NCI-H1105 treated with DMSO at 0.1 percent for 48 hours (cell line): Measurements from ENCODE around the gene POTEE.
"Not testable (repeated sequence)": the region's sequence is repeated elsewhere in the genome, so short reads cannot be mapped to it uniquely, and the experiment has no call there.

Source experiments
- DNase-seq: peaks from one replicate; lab custom pipeline; 2025; lab: John Stamatoyannopoulos, UW

The POTEE gene

DNA sequence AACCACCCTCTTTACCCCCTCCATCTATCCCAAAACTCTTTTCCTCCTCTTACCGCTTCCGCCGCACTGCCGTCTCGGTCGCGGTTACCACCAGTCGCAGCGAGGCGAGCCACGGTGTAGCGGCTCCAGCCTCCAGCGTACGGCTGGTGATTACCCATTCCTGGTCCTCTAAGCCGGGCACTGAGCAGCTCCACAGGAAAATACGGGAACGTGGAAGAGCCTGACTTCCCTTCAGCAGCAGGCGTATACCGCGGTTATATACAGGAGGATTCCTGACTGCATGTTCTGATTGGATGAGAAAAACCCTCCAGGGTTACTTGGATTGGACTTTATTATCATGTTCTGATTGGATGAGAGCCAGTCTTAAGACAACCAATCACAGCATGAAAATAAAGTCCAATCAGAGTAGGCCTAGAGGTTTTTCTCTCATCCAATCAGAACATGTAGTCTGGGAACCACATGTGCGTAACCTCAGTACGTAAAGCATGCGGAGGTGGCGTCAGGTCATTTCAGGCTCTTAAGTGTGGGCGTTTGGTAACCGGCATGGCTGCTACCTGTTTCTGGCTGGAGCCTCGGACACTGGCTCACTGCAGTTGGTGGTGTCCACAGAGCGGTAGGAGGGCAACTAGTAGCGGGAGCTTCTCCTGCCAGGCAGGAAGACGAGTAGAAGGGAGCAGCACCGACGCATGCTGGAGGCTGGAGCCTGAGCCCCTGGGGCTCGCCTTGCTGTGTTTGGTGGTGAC, at the start of gene POTEE:
POTEE (plus strand) TSS at position 507 of the 743 bp plus-strand sequence. CDS start 8,867 bp downstream, outside the sequence.
- DNase-seq, result not testable (repeated sequence)

- not testable (repeated sequence) for DNase-seq
These were observed 43.8 kb upstream of the POTEE start for GRCh38 chr2:131165562-131165961.

DNA sequence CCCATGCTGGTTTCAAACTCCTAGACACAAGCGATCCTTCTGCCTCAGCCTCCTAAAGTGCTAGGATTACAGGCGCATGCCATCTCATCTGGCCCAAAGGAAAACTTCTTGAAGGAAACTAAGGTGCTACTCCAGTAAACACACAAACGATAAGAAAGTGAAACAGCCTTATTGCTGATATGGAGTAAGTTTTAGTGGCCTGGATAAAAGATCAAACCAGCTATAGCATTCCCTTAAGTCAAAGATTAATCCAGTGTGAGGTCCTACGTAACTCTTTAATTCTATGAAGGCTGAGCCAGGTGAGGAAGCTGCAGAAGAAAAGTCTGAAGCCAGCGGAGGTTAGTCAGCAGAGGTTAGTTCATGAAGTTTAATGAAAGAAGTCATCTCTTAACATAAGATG, 40.8 kb upstream of the POTEE start:
- no peak for DNase-seq

- DNase-seq, result not testable (repeated sequence)
These were observed 31.3 kb upstream of the POTEE start for GRCh38 chr2:131178050-131178449.

DNA sequence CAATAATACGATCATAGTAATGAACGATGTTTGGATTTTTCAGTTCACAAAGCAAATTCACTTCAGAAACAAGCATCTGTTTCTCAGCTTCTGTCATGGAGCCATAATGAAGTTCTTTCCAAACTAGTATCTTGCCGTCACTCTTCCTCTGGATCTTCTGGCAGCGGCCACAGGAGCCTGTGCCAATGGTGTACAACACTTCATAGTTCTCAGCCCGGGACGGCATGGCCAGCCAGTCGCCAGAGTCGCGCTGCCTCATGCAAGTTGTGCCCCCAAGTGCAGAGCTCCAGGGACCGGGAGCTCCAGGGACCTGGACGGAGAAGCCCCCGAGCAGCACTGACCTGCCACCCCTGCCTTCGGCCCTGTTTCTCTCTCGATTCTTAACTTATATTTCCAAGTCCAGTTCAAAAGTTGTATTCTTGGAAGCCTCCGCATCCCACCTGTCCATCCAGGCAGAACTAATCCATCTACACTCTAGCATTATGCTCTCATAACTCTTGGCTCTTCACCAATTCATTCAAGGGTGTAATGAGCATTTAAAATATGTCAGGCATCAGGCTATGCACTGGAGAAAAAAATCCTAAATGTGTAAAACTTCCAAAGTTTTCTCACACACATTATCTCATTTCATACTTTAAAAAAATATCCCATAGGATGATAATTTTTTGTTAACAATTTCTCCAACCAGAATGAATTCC, 30.5 kb upstream of the POTEE start:
- DNase-seq, result not testable (repeated sequence)

GRCh38 chr2:131181451-131181850, 27.9 kb upstream of the POTEE start:
- DNase-seq, result not testable (repeated sequence)

GRCh38 chr2:131193421-131193820, 15.9 kb upstream of the POTEE start:
- not testable (repeated sequence) for DNase-seq

GRCh38 chr2:131196186-131196585, 13.2 kb upstream of the POTEE start:
- not testable (repeated sequence) for DNase-seq

DNA sequence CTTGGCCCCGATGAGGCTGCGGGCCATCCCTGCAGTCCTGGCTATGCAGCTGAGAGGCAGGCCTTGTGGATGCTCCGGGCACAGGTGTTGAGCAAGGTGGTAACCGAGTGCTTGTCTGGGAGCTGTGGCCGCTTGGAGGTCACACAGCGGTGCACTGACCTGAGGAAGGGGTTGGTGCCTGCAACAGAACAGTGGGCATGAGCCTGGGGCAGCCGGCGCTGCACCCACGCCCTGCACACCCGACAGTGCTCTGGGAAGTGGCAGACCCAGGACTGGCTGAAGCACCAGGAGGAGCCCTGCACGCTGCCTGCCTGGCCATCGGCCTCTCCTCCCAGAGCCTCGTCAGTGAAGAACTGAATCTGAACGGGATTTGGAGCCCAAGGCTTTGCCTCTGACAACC, 8.2 kb upstream of the POTEE start:
- DNase-seq, result no peak

- DNase-seq, result not testable (repeated sequence)
These were observed 1.5 kb upstream of the POTEE start for GRCh38 chr2:131207839-131208238.

DNA sequence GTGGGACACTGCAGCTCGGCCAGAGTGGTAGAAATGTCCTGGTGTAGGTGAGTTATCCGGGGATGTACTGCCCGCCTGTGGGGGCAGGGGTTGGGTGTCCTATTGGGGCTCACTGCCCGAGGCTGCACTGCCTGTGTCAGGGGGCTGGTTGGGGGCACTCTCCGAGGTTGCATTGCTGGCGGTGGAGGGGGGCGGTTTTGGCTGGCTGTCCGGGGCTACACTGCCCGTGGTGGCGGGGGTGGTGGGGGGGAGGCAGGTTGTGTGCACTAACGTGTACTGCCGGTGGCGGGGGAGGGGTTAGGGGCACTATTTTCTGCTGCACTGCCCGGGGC, 403 bp downstream of the POTEE start:
- not testable (repeated sequence) for DNase-seq

DNA sequence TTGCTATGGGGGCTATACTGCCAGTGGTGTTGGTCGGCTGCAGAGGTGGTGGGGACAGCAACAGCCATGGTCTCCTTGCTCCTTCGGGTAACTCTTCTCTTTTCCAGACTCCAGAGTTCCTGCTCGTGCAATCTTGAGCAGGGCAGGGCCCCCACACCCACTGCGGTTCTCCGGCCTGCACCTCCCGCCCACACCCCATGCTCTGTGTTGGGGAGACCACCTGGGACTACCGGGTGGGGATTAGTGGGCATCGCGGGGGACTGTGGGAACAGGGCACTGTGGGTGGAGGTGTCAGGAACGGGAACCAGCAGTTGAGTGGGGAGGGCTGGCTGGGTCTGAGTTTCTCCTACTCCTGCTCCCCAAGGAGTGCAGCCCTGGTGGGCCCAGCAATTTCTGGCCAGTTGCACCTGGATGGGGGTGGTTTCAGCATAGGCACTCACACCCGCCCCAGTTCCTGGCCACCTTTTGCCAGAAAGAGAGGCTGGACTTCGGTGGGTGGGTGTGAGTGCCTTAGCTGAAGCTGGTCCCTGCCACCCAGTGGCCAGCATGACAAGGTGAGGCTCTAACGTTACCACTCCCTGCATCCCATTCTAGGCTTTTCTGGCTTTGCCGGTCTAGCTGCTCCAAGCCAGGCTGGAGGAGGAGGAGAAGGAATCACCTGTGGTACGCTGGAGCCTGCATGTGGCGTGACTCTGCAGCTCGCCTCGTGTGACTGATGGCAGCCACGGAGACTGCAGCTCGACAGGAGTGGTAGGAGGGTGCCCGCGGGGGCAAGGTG, 1.3 kb downstream of the POTEE start:
- DNase-seq, result not testable (repeated sequence)

DNA sequence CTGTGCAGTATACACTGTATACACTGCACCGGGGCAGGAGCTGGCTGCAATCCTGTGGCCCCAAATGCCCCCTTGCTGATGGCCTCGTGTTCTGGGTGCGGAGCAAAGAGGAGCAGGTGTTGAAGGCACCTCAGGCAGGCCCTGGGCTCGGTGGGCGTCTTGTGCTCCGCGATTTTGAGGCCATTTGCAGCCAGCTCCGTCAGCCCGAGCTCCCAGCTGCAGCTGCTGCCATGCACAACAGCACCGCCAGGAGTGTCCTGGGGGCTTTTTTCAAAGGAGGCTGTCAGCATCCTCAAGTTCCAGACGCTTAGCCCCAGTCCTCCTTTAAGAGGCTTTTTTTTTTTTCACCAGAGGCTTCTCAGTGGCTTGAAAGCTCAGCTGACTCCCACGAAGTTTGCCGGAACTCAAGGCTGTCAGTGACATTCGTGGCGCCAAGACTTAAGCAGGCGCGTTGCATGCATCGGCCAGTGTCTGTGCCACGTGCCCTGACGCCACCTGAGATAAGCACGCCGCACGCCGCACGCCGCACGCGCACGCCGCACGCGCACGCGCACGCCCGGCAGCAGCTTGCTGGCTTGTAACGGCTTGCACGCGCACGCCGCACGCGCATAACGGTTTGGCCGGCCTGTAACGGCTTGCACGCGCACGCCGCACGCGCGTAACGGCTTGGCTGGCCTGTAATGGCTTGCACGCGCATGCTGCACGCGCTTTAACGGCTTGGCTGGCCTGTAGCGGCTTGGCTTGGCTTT, 8.1 kb downstream of the POTEE start:
- not testable (repeated sequence) for DNase-seq

- DNase-seq, result peak; percentile 35
These were observed 26.5 kb downstream of the POTEE start for GRCh38 chr2:131235543-131236449.
